H1 (cell line): ENCODE results near the gene MAP7D2. TPM values are rescaled to one million over a fixed set of nuclear protein-coding genes. Genes with fewer than 3 reads are reported as not detected.

Experiments
- E2F6 ChIP-seq: IDR thresholded peaks from 2 replicates; pipeline ENCODE4 v1.6.1; 2012; ENCODE audit warnings: inconsistent platforms
- FOSL1 ChIP-seq: IDR thresholded peaks from 2 replicates; pipeline ENCODE4 v1.6.1; 2011; ENCODE audit warnings: mild to moderate bottlenecking, low read depth, low read length, moderate library complexity; ENCODE audit not compliant: insufficient read depth
- SP2 ChIP-seq: IDR thresholded peaks from 2 replicates; pipeline ENCODE4 v1.6.1; 2012; ENCODE audit warnings: mild to moderate bottlenecking, low read length, inconsistent platforms
- polyA plus RNA-seq, 7 experiments: library from polyadenylated mRNA; depleted of rRNA in 3 of 7; stranded (reverse) in 5 of 7; unstranded in 2 of 7; fragments of >200 nt in 5 of 7; fragments of 200-250 nt in 2 of 7; gene quantifications; 1 replicate in 5 of 7; 2 replicates in 1 of 7; 4 replicates in 1 of 7; pipeline versions ENCODE4 v1.2.1 to v1.2.3, GENCODE V29; 2011 to 2013; ENCODE audit warnings: missing spikeins in 2 of 7, mixed read lengths in 2 of 7
- total RNA-seq: library from RNA; stranded (reverse); fragmentation: NEBNext Ultra II Directional; extraction: Animal tissue kit (Norgen Biotek cat#: 25700); gene quantifications from 2 replicates; pipeline ENCODE4 v1.2.1, GENCODE V29; 2021

MAP7D2 gene
- total and polyA plus RNA-seq, 2 of the 8 experiments (the other 6 are each of a cell fraction or from before 2014, with no cell fraction given) = 0.65 to 0.83 TPM

DNA sequence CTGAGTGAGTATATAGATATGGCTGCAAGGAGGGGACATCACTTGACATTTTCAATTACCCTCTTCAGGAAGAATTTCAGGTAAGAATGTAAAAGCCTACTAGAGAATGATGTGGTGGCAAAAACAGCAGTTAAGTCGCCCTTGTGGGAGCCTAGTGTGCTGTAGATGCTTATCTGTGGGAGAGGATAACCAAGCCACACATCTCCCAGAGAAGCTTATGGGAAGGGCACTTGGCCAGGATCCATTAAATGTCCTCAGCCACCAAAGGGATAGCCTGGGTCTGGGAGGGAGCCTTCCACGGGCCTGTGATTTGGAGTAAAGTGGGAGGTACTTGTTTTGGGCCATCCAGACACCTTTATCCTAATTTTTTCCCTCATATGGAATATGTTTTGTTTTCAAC, 84.5 kb downstream of the MAP7D2 start (continued):
- TF ChIP-seq E2F6 (no peak), SP2 (no peak), FOSL1 (no peak)
